SK-N-SH treated with all-trans-retinoic acid at 6 μM for 48 hours (cell line): ENCODE measurements around the gene USP6NL.

Experiments used
- ATAC-seq: fragments of 200-7000 bp; cut with Tn5 transposase; 3 replicates; pipeline ENCODE4 v1.9.1; 2020; ENCODE audit warnings: mild to moderate bottlenecking, moderate library complexity
- ARNTL ChIP-seq: fragments of 450-650 bp; formaldehyde crosslinking; IDR thresholded peaks from 2 replicates; pipeline ENCODE4 v1.5.0; 2020; ENCODE audit warnings: low read depth, mild to moderate bottlenecking, moderate library complexity, borderline replicate concordance
- BACH2 ChIP-seq: fragments of 250-450 bp; sonication (Bioruptor Pico); IDR thresholded peaks from 2 replicates; pipeline ENCODE4 v1.9.0; 2021; ENCODE audit warnings: mild to moderate bottlenecking, borderline replicate concordance
- CSDC2 ChIP-seq: fragments of 250-450 bp; sonication (Bioruptor Pico); IDR thresholded peaks from 2 replicates; pipeline ENCODE4 v1.5.0; 2020; ENCODE audit warnings: mild to moderate bottlenecking, moderate library complexity
- ESRRG ChIP-seq: fragments of 250-450 bp; sonication (Bioruptor Pico); IDR thresholded peaks from 2 replicates; pipeline ENCODE4 v1.6.1; 2021; ENCODE audit warnings: mild to moderate bottlenecking
- GLIS3 ChIP-seq: fragments of 250-450 bp; sonication (Bioruptor Pico); IDR thresholded peaks from 2 replicates; pipeline ENCODE4 v1.5.0; 2020; ENCODE audit warnings: mild to moderate bottlenecking, moderate library complexity
- ISL1 ChIP-seq: fragments of 250-450 bp; sonication (Bioruptor Pico); IDR thresholded peaks from 2 replicates; pipeline ENCODE4 v2.1.2; 2022; ENCODE audit warnings: mild to moderate bottlenecking, moderate library complexity
- OSR1 ChIP-seq: fragments of 250-450 bp; sonication (Bioruptor Pico); IDR thresholded peaks from 2 replicates; pipeline ENCODE4 v1.8.0; 2022; ENCODE audit warnings: moderate library complexity, mild to moderate bottlenecking, inconsistent platforms
- PATZ1 ChIP-seq: fragments of 250-450 bp; sonication (Bioruptor Pico); IDR thresholded peaks from 2 replicates; pipeline ENCODE4 v1.8.0; 2020; ENCODE audit warnings: mild to moderate bottlenecking, moderate library complexity, borderline replicate concordance
- PPARA ChIP-seq: fragments of 250-450 bp; sonication (Bioruptor Pico); IDR thresholded peaks from 2 replicates; pipeline ENCODE4 v1.5.0; 2020; ENCODE audit warnings: mild to moderate bottlenecking, borderline replicate concordance
- RARB ChIP-seq: fragments of 250-450 bp; sonication (Bioruptor Pico); IDR thresholded peaks from 2 replicates; pipeline ENCODE4 v1.8.0; 2021; ENCODE audit warnings: mild to moderate bottlenecking, moderate library complexity
- SNAI2 ChIP-seq: fragments of 250-450 bp; sonication (Bioruptor Pico); IDR thresholded peaks from 2 replicates; pipeline ENCODE4 v1.5.0; 2020; ENCODE audit warnings: mild to moderate bottlenecking, moderate library complexity
- TCF4 ChIP-seq: fragments of 250-450 bp; sonication (Bioruptor Pico); IDR thresholded peaks from 2 replicates; pipeline ENCODE4 v1.8.0; 2021; ENCODE audit warnings: mild to moderate bottlenecking, moderate library complexity, borderline replicate concordance
- TOX ChIP-seq: fragments of 250-450 bp; sonication (Bioruptor Pico); IDR thresholded peaks from 2 replicates; pipeline ENCODE4 v1.8.0; 2021; ENCODE audit warnings: mild to moderate bottlenecking, moderate library complexity, borderline replicate concordance
- ZC3H10 ChIP-seq: fragments of 250-450 bp; sonication (Bioruptor Pico); IDR thresholded peaks from 2 replicates; pipeline ENCODE4 v1.5.1; 2021; ENCODE audit warnings: mild to moderate bottlenecking, moderate library complexity
- ZFP3 ChIP-seq: fragments of 250-450 bp; sonication (Bioruptor Pico); IDR thresholded peaks from 2 replicates; pipeline ENCODE4 v1.5.0; 2020; ENCODE audit warnings: mild to moderate bottlenecking, moderate library complexity
- ZFP30 ChIP-seq: fragments of 450-650 bp; formaldehyde crosslinking; IDR thresholded peaks from 2 replicates; pipeline ENCODE4 v1.5.0; 2022; ENCODE audit warnings: mild to moderate bottlenecking, moderate library complexity
- ZNF565 ChIP-seq: fragments of 450-650 bp; formaldehyde crosslinking; conservative IDR thresholded peaks from 2 replicates; pipeline ENCODE4 v1.5.0; 2020; ENCODE audit warnings: low read depth, mild to moderate bottlenecking, moderate library complexity
- ZNF70 ChIP-seq: fragments of 450-650 bp; formaldehyde crosslinking; IDR thresholded peaks from 2 replicates; pipeline ENCODE4 v1.5.0; 2020; ENCODE audit warnings: mild to moderate bottlenecking, moderate library complexity
- ZNF8 ChIP-seq: fragments of 450-650 bp; formaldehyde crosslinking; IDR thresholded peaks from 2 replicates; pipeline ENCODE4 v1.5.0; 2020; ENCODE audit warnings: mild to moderate bottlenecking, moderate library complexity
- TF ChIP-seq, protein P1 (sequence below): fragments of 250-450 bp; sonication (Bioruptor Pico); IDR thresholded peaks from 2 replicates; pipeline ENCODE4 v1.8.0; 2021; ENCODE audit warnings: low read depth, mild to moderate bottlenecking, moderate library complexity, borderline replicate concordance
- TF ChIP-seq, protein P2 (sequence below): fragments of 250-450 bp; sonication (Bioruptor Pico); IDR thresholded peaks from 2 replicates; pipeline ENCODE4 v1.5.1; 2021; ENCODE audit warnings: mild to moderate bottlenecking, moderate library complexity
- TF ChIP-seq, protein P3 (sequence below): fragments of 250-450 bp; sonication (Bioruptor Pico); IDR thresholded peaks from 2 replicates; pipeline ENCODE4 v1.5.1; 2020; ENCODE audit warnings: low read depth, mild to moderate bottlenecking, moderate library complexity

USP6NL gene

GRCh38 chr10:11569471-11569870, 42.0 kb downstream of the USP6NL start:
- ATAC-seq = no peak

DNA sequence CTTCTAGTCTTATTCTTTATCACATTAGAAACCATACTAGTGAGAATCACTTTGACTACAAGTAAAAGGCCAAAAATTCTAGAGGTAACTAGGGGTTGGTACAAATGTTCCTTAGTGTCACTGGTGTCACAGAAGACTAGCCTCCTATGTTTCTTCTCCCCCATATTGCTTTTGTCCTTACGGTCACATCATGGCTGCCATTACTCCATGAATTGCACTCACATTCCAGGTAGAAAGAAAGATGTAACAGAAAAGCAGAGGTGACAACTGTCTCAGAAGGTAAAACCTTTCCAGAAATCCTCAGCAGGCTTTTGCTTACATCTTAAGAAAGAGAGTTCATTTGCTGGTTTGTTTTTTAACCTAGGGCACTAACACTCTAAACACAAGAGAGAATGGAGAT, 42.9 kb downstream of the USP6NL start:
- no peak for ATAC-seq
- TF ChIP-seq ZFP30 (CRISPR knock-in tag) (no peak), TOX (CRISPR knock-in tag) (no peak), ARNTL (no peak), RARB (CRISPR knock-in tag) (no peak), GLIS3 (CRISPR knock-in tag) (no peak), ZNF8 (CRISPR knock-in tag) (no peak), CSDC2 (CRISPR knock-in tag) (no peak), ZC3H10 (CRISPR knock-in tag) (no peak)
- TF ChIP-seq, protein P1, sequence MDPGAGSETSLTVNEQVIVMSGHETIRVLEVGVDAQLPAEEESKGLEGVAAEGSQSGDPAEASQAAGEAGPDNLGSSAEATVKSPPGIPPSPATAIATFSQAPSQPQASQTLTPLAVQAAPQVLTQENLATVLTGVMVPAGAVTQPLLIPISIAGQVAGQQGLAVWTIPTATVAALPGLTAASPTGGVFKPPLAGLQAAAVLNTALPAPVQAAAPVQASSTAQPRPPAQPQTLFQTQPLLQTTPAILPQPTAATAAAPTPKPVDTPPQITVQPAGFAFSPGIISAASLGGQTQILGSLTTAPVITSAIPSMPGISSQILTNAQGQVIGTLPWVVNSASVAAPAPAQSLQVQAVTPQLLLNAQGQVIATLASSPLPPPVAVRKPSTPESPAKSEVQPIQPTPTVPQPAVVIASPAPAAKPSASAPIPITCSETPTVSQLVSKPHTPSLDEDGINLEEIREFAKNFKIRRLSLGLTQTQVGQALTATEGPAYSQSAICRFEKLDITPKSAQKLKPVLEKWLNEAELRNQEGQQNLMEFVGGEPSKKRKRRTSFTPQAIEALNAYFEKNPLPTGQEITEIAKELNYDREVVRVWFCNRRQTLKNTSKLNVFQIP (CRISPR knock-in tag) = no peak
- TF ChIP-seq, all 23 proteins: peak for 0

More at GRCh38 chr10:11569471-11569870, 42.0 kb downstream of the USP6NL start:
- TF ChIP-seq, protein P1 (CRISPR knock-in tag) = no peak
- TF ChIP-seq ZC3H10 (CRISPR knock-in tag) (no peak), OSR1 (CRISPR knock-in tag) (no peak), CSDC2 (CRISPR knock-in tag) (no peak), BACH2 (CRISPR knock-in tag) (no peak), ZNF70 (CRISPR knock-in tag) (no peak), ISL1 (CRISPR knock-in tag) (no peak), ESRRG (CRISPR knock-in tag) (no peak), ARNTL (no peak), RARB (CRISPR knock-in tag) (no peak), GLIS3 (CRISPR knock-in tag) (no peak), ZNF565 (CRISPR knock-in tag) (no peak), SNAI2 (CRISPR knock-in tag) (no peak), PATZ1 (CRISPR knock-in tag) (no peak), ZNF8 (CRISPR knock-in tag) (no peak)
- TF ChIP-seq, protein P2, sequence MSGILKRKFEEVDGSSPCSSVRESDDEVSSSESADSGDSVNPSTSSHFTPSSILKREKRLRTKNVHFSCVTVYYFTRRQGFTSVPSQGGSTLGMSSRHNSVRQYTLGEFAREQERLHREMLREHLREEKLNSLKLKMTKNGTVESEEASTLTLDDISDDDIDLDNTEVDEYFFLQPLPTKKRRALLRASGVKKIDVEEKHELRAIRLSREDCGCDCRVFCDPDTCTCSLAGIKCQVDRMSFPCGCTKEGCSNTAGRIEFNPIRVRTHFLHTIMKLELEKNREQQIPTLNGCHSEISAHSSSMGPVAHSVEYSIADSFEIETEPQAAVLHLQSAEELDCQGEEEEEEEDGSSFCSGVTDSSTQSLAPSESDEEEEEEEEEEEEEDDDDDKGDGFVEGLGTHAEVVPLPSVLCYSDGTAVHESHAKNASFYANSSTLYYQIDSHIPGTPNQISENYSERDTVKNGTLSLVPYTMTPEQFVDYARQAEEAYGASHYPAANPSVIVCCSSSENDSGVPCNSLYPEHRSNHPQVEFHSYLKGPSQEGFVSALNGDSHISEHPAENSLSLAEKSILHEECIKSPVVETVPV (CRISPR knock-in tag) = no peak
- TF ChIP-seq, protein P3, sequence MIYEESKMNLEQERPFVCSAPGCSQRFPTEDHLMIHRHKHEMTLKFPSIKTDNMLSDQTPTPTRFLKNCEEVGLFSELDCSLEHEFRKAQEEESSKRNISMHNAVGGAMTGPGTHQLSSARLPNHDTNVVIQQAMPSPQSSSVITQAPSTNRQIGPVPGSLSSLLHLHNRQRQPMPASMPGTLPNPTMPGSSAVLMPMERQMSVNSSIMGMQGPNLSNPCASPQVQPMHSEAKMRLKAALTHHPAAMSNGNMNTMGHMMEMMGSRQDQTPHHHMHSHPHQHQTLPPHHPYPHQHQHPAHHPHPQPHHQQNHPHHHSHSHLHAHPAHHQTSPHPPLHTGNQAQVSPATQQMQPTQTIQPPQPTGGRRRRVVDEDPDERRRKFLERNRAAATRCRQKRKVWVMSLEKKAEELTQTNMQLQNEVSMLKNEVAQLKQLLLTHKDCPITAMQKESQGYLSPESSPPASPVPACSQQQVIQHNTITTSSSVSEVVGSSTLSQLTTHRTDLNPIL = no peak

- TF ChIP-seq CSDC2 (CRISPR knock-in tag) (no peak), TOX (CRISPR knock-in tag) (no peak), ZFP3 (CRISPR knock-in tag) (no peak), GLIS3 (CRISPR knock-in tag) (no peak), BACH2 (CRISPR knock-in tag) (no peak), TCF4 (CRISPR knock-in tag) (no peak), ZNF565 (CRISPR knock-in tag) (no peak), ARNTL (no peak), ESRRG (CRISPR knock-in tag) (no peak), ISL1 (CRISPR knock-in tag) (no peak), PPARA (CRISPR knock-in tag) (no peak)
- TF ChIP-seq, protein P1 (CRISPR knock-in tag) = no peak
- TF ChIP-seq, protein P3 = no peak
- no peak for ATAC-seq
These were observed 46.7 kb downstream of the USP6NL start for GRCh38 chr10:11564741-11565140.
